ENCODE results near the gene TCF12.

The TCF12 gene

GRCh38 chr15:56918046-56918938 lies at the start of gene TCF12:
TSS of gene TCF12 (plus strand) at chr15:56918644. CDS start at chr15:56919914, 1,270 bp downstream.
- TF ChIP-seq CTCF (IDR thresholded peaks at IDR 0.05): peak; percentile 46

- TF ChIP-seq CTCF (IDR thresholded peaks at IDR 0.05): peak; percentile 67
Observed at GRCh38 chr15:56869573-56869972, 48.9 kb upstream of the TCF12 start.

- no peak for TF ChIP-seq CTCF (IDR thresholded peaks at IDR 0.05)
Observed at GRCh38 chr15:56871185-56871584, 47.3 kb upstream of the TCF12 start.

- TF ChIP-seq CTCF (IDR thresholded peaks at IDR 0.05): no peak
Observed at GRCh38 chr15:56871867-56872266, 46.6 kb upstream of the TCF12 start.

GRCh38 chr15:56877255-56877970 lies 41.0 kb upstream of the TCF12 start:
- TF ChIP-seq CTCF (IDR thresholded peaks at IDR 0.05): no peak

GRCh38 chr15:56879502-56879901 lies 38.9 kb upstream of the TCF12 start:
- TF ChIP-seq CTCF (IDR thresholded peaks at IDR 0.05): no peak

GRCh38 chr15:56883088-56883487 lies 35.4 kb upstream of the TCF12 start:
- TF ChIP-seq CTCF (IDR thresholded peaks at IDR 0.05): no peak

Data from LNCAP (cell line).